T-helper 17 cell (primary cell): ENCODE results near the gene NRG2. TPM values are rescaled to one million over a fixed set of nuclear protein-coding genes. Genes with fewer than 3 reads are reported as not detected.

Source experiments
- ATAC-seq: fragments of 150-1000 bp; cut with Tn5 transposase; 2 replicates; pipeline ENCODE4 v1.10.0; 2021; ENCODE audit warnings: mild to moderate bottlenecking, moderate library complexity
- DNase-seq, 3 donors: peaks; one replicate each; pipeline versions ENCODE4 v3.0.0 to v3.0.0-alpha.2; 2020 to 2021
- H3K9me3 ChIP-seq: one replicate; pipeline ENCODE4 v1.7.0; 2013; ENCODE audit warnings: low read length, mild to moderate bottlenecking; ENCODE audit not compliant: control insufficient read depth, poor library complexity, severe bottlenecking
- H3K27ac Mint-ChIP-seq: one replicate; pipeline ENCODE4 v1.8.0; 2022; ENCODE audit warnings: mild to moderate bottlenecking, moderate library complexity, mixed read lengths
- H3K27me3 Mint-ChIP-seq: one replicate; pipeline ENCODE4 v1.8.0; 2022; ENCODE audit warnings: mixed read lengths
- H3K36me3 Mint-ChIP-seq: one replicate; pipeline ENCODE4 v1.8.0; 2022; ENCODE audit warnings: low read depth, mixed read lengths
- H3K4me1 Mint-ChIP-seq: one replicate; pipeline ENCODE4 v1.8.0; 2022; ENCODE audit warnings: mild to moderate bottlenecking, mixed read lengths
- H3K4me3 Mint-ChIP-seq: one replicate; pipeline ENCODE4 v1.8.0; 2022; ENCODE audit warnings: mild to moderate bottlenecking, moderate library complexity, mixed read lengths
- total RNA-seq, 4 donors: library from RNA in 2 of 4; stranded (reverse) in 2 of 4; gene quantifications; one replicate each; pipeline ENCODE4 v1.2.3 and lab custom pipeline; 2022 to 2026

NRG2 gene
- total RNA-seq, 2 donors from 2014 or later: 0.08 TPM; not detected in 1

- Mint-ChIP-seq H3K27me3 (peaks cover 49% of the 10 kb centered on the region), H3K36me3 (peaks cover 5% of the 10 kb centered on the region), H3K4me3 (no peak overlapping the region), H3K27ac (no peak overlapping the region), H3K4me1 (peaks cover 5% of the 10 kb centered on the region)
- H3K9me3 ChIP-seq: no peaks in the 10 kb centered on the region
- no peak for DNase-seq
- ATAC-seq: no peak
These were observed 57.4 kb downstream of the NRG2 start for GRCh38 chr5:139985733-139986132.

- Mint-ChIP-seq H3K36me3 (peaks cover 6% of the 10 kb centered on the region), H3K27me3 (peaks cover 52% of the 10 kb centered on the region), H3K4me3 (no peak overlapping the region), H3K27ac (no peak overlapping the region), H3K4me1 (peaks cover 5% of the 10 kb centered on the region)
- H3K9me3 ChIP-seq: no peaks in the 10 kb centered on the region
- DNase-seq: no peak
- ATAC-seq: no peak
These were observed 57.8 kb downstream of the NRG2 start for GRCh38 chr5:139985290-139985689.

- ATAC-seq (no peak), DNase-seq (no peak)
- Mint-ChIP-seq H3K4me3 (no peak overlapping the region), H3K27ac (no peak overlapping the region), H3K36me3 (peaks cover 6% of the 10 kb centered on the region), H3K27me3 (peaks cover 56% of the 10 kb centered on the region), H3K4me1 (peaks cover 5% of the 10 kb centered on the region)
- H3K9me3 ChIP-seq: no peaks in the 10 kb centered on the region
These were observed 58.3 kb downstream of the NRG2 start for GRCh38 chr5:139984816-139985215.

- Mint-ChIP-seq H3K27me3 (peaks cover 56% of the 10 kb centered on the region), H3K4me1 (peaks cover 5% of the 10 kb centered on the region), H3K4me3 (no peak overlapping the region), H3K27ac (peak overlapping the region; percentile 6), H3K36me3 (peaks cover 6% of the 10 kb centered on the region)
- no peak for ATAC-seq
- DNase-seq: no peak
- H3K9me3 ChIP-seq: no peaks in the 10 kb centered on the region
These were observed 60.2 kb downstream of the NRG2 start for GRCh38 chr5:139982975-139983240.

DNA sequence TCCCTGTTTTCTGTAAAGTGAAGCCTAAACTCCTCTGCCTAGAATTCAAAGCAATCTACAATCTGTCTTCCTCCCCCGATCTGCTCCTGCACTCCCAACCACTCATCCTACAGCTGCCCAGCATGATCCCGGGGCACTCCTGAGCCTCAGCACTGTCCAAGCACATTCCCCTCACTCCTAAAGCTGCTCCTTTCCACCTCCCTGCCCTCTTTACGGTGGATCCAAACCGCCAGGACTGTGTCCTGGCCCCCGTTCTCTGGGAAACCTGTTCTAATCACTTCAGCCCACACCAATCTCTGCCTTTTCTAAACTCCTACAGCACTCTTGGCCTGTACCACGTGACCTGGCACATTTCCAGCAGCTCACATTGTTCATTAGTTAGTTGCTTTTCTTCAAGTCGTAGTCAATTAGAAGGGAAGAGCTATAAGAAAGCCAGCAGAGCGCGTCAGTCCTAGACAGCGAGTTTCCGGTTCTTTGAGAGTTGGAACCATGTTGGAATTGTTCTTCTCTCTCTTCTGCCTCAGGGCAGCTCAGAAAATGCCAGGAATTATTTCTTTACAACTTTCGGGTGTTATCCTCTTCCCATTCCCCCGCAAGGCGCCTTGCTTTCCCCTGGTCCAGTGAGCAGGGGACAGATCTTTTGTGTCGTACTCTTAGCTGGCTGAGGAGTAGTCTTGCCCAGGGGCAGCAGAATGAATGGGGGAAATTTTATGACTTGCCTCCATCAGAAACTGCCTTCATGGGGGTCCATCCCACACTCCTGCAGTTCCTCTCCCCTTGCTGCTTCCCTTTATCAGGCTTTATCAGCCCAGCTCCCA lies 60.7 kb downstream of the NRG2 start:
- H3K4me1 Mint-ChIP-seq: peaks cover 5% of the 10 kb centered on the region
- no peak overlapping the region for H3K4me3 Mint-ChIP-seq
- no peaks in the 10 kb centered on the region for H3K9me3 ChIP-seq
- H3K27ac Mint-ChIP-seq: peak overlapping the region; percentile 6
- H3K36me3 Mint-ChIP-seq: peaks cover 6% of the 10 kb centered on the region
- H3K27me3 Mint-ChIP-seq: peaks cover 53% of the 10 kb centered on the region
- DNase-seq: no peak
- ATAC-seq: no peak

DNA sequence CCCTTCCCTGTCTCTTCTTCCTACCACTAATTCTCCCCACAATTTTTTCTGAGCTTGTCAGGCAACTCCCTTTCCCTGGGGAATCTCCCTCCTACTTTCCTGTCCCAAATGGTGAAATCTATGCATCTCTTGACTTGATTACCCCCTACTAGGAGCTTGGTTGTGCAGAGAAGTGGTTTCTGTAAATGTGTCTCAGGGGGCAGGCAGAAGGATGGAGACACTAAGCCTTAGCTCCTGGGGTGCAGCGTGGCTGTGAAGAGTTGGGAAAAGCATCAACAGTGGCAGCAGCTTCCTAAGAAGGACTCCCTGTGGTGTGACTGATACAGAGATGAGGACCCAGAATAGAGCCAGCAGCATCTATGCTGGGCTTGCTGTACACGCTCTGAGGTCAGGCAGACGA lies 62.3 kb downstream of the NRG2 start:
- no peak overlapping the region for H3K27ac Mint-ChIP-seq
- peaks cover 5% of the 10 kb centered on the region for H3K4me1 Mint-ChIP-seq
- ATAC-seq (no peak), DNase-seq (no peak)
- peaks cover 4% of the 10 kb centered on the region for H3K36me3 Mint-ChIP-seq
- H3K4me3 Mint-ChIP-seq: no peak overlapping the region
- H3K27me3 Mint-ChIP-seq: peaks cover 61% of the 10 kb centered on the region
- no peaks in the 10 kb centered on the region for H3K9me3 ChIP-seq

DNA sequence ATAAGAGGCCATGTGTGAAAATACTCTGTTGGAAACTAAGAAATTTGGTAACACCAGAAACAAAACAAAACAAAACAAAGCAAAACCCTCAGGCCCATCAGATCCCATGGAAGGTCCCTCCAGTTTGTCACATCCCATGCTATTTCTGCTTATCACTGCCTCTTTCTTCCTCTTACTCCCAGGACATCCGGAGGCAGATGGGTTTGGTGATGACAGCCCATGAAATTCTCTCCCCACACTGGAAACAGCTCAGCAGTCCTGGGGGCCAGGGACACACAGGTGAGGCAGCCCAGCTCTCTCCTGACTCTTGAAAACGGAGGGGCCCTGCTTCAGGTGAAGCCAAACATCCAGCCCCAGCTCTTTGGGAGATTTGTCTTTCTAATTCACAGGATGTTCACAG lies 63.2 kb downstream of the NRG2 start:
- Mint-ChIP-seq H3K36me3 (peaks cover 4% of the 10 kb centered on the region), H3K27me3 (peaks cover 62% of the 10 kb centered on the region), H3K27ac (no peak overlapping the region), H3K4me3 (no peak overlapping the region), H3K4me1 (peaks cover 5% of the 10 kb centered on the region)
- no peak for DNase-seq
- H3K9me3 ChIP-seq: no peaks in the 10 kb centered on the region
- ATAC-seq: no peak

GRCh38 chr5:139979518-139979917 lies 63.6 kb downstream of the NRG2 start:
- ATAC-seq: no peak
- DNase-seq: no peak
- Mint-ChIP-seq H3K27ac (no peak overlapping the region), H3K4me3 (no peak overlapping the region), H3K27me3 (peaks cover 66% of the 10 kb centered on the region), H3K36me3 (peaks cover 4% of the 10 kb centered on the region), H3K4me1 (peaks cover 5% of the 10 kb centered on the region)
- no peaks in the 10 kb centered on the region for H3K9me3 ChIP-seq

- H3K27ac Mint-ChIP-seq: no peak overlapping the region
- H3K4me3 Mint-ChIP-seq: no peak overlapping the region
- H3K27me3 Mint-ChIP-seq: peaks cover 57% of the 10 kb centered on the region
- no peaks in the 10 kb centered on the region for H3K4me1 Mint-ChIP-seq
- ATAC-seq (no peak), DNase-seq (no peak)
- H3K9me3 ChIP-seq: no peaks in the 10 kb centered on the region
- H3K36me3 Mint-ChIP-seq: peaks cover 2% of the 10 kb centered on the region
These were observed 66.4 kb downstream of the NRG2 start for GRCh38 chr5:139976703-139977102.

- no peak for DNase-seq
- no peaks in the 10 kb centered on the region for H3K9me3 ChIP-seq
- ATAC-seq: no peak
- Mint-ChIP-seq H3K27ac (no peak overlapping the region), H3K4me3 (no peak overlapping the region), H3K36me3 (peaks cover 4% of the 10 kb centered on the region), H3K4me1 (no peaks in the 10 kb centered on the region), H3K27me3 (peaks cover 57% of the 10 kb centered on the region)
These were observed 67.2 kb downstream of the NRG2 start for GRCh38 chr5:139975942-139976341.

- Mint-ChIP-seq H3K27me3 (peaks cover 51% of the 10 kb centered on the region), H3K4me1 (no peaks in the 10 kb centered on the region), H3K27ac (no peak overlapping the region), H3K36me3 (peaks cover 2% of the 10 kb centered on the region), H3K4me3 (no peak overlapping the region)
- DNase-seq (no peak), ATAC-seq (no peak)
- H3K9me3 ChIP-seq: no peaks in the 10 kb centered on the region
These were observed 67.8 kb downstream of the NRG2 start for GRCh38 chr5:139975306-139975705.

GRCh38 chr5:139974661-139975060 lies 68.4 kb downstream of the NRG2 start:
- Mint-ChIP-seq H3K4me1 (no peaks in the 10 kb centered on the region), H3K27me3 (peaks cover 47% of the 10 kb centered on the region), H3K4me3 (no peak overlapping the region), H3K27ac (no peak overlapping the region), H3K36me3 (peaks cover 2% of the 10 kb centered on the region)
- no peaks in the 10 kb centered on the region for H3K9me3 ChIP-seq
- ATAC-seq (no peak), DNase-seq (no peak)

DNA sequence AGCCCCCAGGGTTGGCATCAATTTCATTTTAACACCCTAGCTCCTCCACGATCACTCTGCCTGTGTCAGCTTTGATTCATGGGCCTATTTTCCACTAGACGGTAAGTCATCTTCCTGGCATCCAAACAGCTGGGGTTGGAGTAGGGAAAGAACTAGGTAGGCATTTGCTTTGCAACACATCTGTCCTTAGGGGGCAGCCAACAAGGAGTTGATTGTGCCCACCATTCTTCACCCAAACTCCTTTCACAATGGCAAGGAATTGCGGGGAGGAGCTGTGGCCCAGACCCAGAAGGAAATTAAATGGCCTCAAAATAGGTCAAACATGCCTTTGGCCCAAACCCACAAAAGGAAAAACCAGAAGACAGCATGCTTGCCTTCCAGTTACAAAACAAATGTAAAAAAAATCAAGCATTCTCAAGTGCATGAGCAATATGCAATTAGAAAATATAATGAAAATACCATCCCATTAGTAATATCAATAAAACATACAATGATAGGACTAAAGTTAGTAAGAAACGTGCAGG lies 71.8 kb downstream of the NRG2 start:
- no peak for DNase-seq
- H3K27me3 Mint-ChIP-seq: peaks cover 38% of the 10 kb centered on the region
- H3K4me3 Mint-ChIP-seq: no peak overlapping the region
- H3K36me3 Mint-ChIP-seq: peaks cover 2% of the 10 kb centered on the region
- no peak for ATAC-seq
- H3K27ac Mint-ChIP-seq: no peak overlapping the region
- no peaks in the 10 kb centered on the region for H3K9me3 ChIP-seq
- peaks cover 1% of the 10 kb centered on the region for H3K4me1 Mint-ChIP-seq

DNA sequence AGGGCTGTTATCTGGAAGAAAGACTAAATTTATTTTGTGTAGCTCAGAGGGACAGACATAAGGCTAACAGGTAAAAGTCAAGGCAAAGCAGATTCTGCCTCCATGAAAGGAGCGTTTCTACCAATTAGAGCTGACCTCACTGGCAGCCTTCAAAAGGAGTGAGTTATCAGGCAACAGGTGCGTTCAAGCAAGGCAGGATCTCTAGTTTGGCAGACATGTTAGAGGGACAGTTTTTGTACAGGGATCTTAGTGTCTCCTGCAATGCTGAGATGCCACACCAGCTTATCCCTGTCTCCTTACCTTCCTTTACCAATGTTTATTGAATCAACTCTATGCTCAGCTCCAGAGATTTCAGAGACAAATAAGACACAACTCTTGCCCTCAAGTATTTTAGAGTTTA lies 73.8 kb downstream of the NRG2 start:
- ATAC-seq: no peak
- H3K36me3 Mint-ChIP-seq: peaks cover 2% of the 10 kb centered on the region
- no peak overlapping the region for H3K27ac Mint-ChIP-seq
- H3K9me3 ChIP-seq: no peaks in the 10 kb centered on the region
- H3K4me1 Mint-ChIP-seq: peaks cover 2% of the 10 kb centered on the region
- no peak overlapping the region for H3K4me3 Mint-ChIP-seq
- no peak for DNase-seq
- peaks cover 33% of the 10 kb centered on the region for H3K27me3 Mint-ChIP-seq
